Ovary (tissue), 9 donors: ENCODE measurements around the gene RAB14. TPM values are rescaled to one million over a fixed set of nuclear protein-coding genes. Genes with fewer than 3 reads are reported as not detected.
"Not testable (repeated sequence)": the region's sequence is repeated elsewhere in the genome, so short reads cannot be mapped to it uniquely, and the experiment has no call there.

Experiments
- DNase-seq, 5 donors: peaks; one replicate each; pipeline ENCODE4 v3.0.0-alpha.2; 2019 to 2020
- H3K27ac ChIP-seq, 2 donors: fragments of 200-600 bp; one replicate each; pipeline versions ENCODE4 v1.5.1 to v1.8.0; 2019 to 2022
- H3K27me3 ChIP-seq: fragments of 200-600 bp; one replicate; pipeline ENCODE4 v1.8.0; 2022
- H3K36me3 ChIP-seq: fragments of 200-600 bp; sonication (generic); one replicate; pipeline ENCODE4 v1.5.1; 2019
- H3K4me1 ChIP-seq: one replicate; pipeline ENCODE4 v1.8.1; 2013; ENCODE audit warnings: mild to moderate bottlenecking, moderate library complexity; ENCODE audit not compliant: insufficient read depth
- H3K4me3 ChIP-seq: fragments of 200-600 bp; sonication (generic); one replicate; pipeline ENCODE4 v1.5.1; 2017
- H3K9me3 ChIP-seq, 2 donors: fragments of 200-600 bp in 1 of 2; sonication (generic) in 1 of 2; one replicate each; pipeline versions ENCODE4 v1.5.1 to v1.8.1; 2013 to 2019; ENCODE audit warnings: mild to moderate bottlenecking in 1 of 2, moderate library complexity in 1 of 2
- CTCF ChIP-seq, 3 donors: fragments of 450-650 bp in 2 of 3; fragments of 200-600 bp in 1 of 3; IDR thresholded peaks; one replicate each; pipeline versions ENCODE4 v1.5.1 to v1.8.0; 2016 to 2022; ENCODE audit warnings: antibody characterized with exemption in 3 of 3, mild to moderate bottlenecking in 1 of 3
- EP300 ChIP-seq: sonication (generic); formaldehyde crosslinking; IDR thresholded peaks from one replicate; pipeline ENCODE4 v1.6.1; 2017; ENCODE audit warnings: antibody characterized with exemption
- POLR2A ChIP-seq: fragments of 450-650 bp; IDR thresholded peaks from one replicate; pipeline ENCODE4 v1.6.1; 2017; ENCODE audit warnings: antibody characterized with exemption, mild to moderate bottlenecking, moderate library complexity
- WGBS, 3 donors: extraction: QIAGEN DNeasy Blood & Tissue Kit in 1 of 3; methylation state at CpG; one replicate each; pipeline versions ENCODE4 v1.1.5 to v1.1.7; 2013 to 2017; 5-methylcytosine and 5-hydroxymethylcytosine counted together
- intact Hi-C, 4 donors: fragments of 100-400 bp; cut with DNase I; formaldehyde crosslinking; loops; one replicate each; pipeline versions ENCODE4 v1.11.0 to v1.15.1; 2022 to 2023
- polyA plus RNA-seq, 2 donors: library from polyadenylated mRNA; stranded (reverse); fragments of 200-250 nt in 1 of 2; fragments of 350-450 nt in 1 of 2; fragmentation: Illumina TruSeq in 1 of 2; extraction: RNeasy Lipid Tissue Mini Kit (QIAGEN cat#74804) in 1 of 2; gene quantifications; one replicate each; pipeline ENCODE4 v1.2.3, GENCODE V29; 2013 to 2014
- total RNA-seq, 7 donors: library from RNA; depleted of rRNA in 2 of 7; stranded (reverse); fragments of >200 nt in 2 of 7; fragmentation: NEBNext Ultra II Directional in 3 of 7; extraction: Animal tissue kit (Norgen Biotek cat#: 25700) in 3 of 7; gene quantifications; one replicate each; pipeline versions ENCODE4 v1.1.0 to v1.2.4, GENCODE V29; 2016 to 2023
- donor health status: DM: no; HTN: no; CAD: no; lungs with moderate emphysema.
- donor health status: DM: no; HTN: no; CAD: no.
- donor health status: Bipolar disorder and iron deficiency.
- donor health status: DM: yes; HTN: yes; CAD: no.
- donor health status: DM: no; HTN: no; CAD: no.
- donor health status: DM: yes; HTN: yes; CAD: no.

Gene RAB14
- total and polyA plus RNA-seq, 9 donors = 22.9 to 96.6 (median 57.1) TPM

DNA sequence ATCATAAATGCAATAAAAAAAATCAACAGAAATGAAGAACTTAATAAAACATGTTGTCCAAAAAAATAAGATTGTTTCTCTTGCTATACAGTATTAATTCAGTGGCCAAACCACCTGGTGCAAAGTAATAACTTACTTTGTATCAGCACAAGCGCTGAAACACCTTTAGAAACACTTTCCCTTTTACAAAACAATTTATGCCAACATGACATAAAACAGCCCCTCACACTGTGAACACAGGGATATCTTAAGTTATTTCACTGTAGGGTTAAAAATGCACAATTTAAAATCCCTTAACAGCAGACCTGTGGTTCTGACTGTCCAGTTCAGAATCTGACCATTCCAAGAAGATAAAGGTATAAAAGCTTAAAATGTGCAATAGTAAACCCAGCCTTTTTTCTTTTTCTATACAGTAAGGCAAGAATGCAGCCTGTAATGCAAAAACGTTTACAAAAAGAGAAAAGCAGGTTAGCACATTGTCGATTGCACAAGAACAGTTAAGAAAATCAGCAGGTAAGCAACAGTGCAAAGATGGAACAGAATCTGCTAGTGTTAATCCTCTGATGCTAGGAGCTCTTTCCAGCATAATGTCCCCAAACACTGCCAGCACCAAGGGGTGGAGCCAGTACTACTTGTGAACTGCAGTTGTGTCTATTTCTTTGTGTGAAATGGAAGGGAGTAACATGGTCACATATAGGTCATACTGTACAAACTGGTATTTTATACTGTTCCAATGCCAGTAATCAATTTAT is 21.6 kb downstream of the RAB14 start:
- no peak overlapping the region for H3K27ac ChIP-seq
- H3K9me3 ChIP-seq = no peaks in the 10 kb centered on the region
- no peaks in the 10 kb centered on the region for H3K36me3 ChIP-seq

DNA sequence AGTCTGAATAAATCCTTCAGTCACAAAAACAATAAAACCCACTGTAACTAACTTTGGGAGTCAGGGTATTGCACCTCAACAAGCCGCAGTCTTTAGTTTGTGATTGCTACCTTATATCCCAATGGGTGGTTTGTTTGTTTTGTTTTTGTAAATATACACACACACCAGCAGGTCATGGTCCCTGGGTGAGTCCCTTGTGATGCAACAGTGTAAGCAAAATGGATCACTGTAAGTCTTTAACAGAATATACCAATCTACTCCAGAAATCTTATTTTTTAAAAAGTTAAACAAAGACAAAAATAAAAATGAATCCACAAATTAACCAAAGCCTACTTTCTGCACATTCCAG is 22.3 kb downstream of the RAB14 start:
- H3K27me3 ChIP-seq, intact Hi-C loops, H3K36me3 ChIP-seq, DNase-seq, H3K27ac ChIP-seq, H3K4me3 ChIP-seq, H3K9me3 ChIP-seq, H3K4me1 ChIP-seq: not testable (repeated sequence)
- WGBS, 3 donors = 80 to 91% (median 87%) methylated on average over 1 of the region's 1 CpG

More for the DNA sequence above, 21.6 kb downstream of the RAB14 start:
- WGBS, 3 donors = 80 to 82% (median 81%) methylated on average over 3 of the region's 3 CpGs
- DNase-seq = no peak
- Histone ChIP-seq H3K4me3 (no peak overlapping the region), H3K4me1 (peaks cover 2% of the 10 kb centered on the region), H3K27me3 (no peaks in the 10 kb centered on the region)
- TF ChIP-seq EP300 = no peak
- no peak for TF ChIP-seq CTCF (IDR thresholded peaks at IDR 0.05)
- no peak for TF ChIP-seq POLR2A
- intact Hi-C loops = no loop called here

- no peak for TF ChIP-seq POLR2A
- no peak for TF ChIP-seq CTCF (IDR thresholded peaks at IDR 0.05)
- TF ChIP-seq EP300 = no peak
- intact Hi-C loops = no loop called here
These were observed 22.8 kb downstream of the RAB14 start for GRCh38 chr9:121178676-121179372.

DNA sequence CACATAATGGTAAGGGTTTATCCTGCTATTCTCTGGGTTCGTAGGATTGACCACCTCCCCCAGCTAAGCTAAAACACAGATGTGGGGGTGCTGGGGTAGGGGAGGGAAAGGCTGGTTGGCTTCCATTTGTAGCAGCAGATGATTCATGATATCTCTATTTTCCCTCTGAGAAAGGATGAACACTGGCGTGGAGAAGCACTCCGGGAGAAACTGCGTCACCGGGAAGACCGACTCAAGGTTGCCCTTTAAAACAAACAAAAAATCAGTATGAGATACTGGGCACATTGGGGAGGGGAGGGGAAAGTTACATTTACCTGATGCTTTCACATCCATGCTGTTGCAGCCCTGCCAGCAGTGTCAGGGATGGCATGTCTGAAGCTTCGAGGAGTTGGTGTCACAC is 28.2 kb downstream of the RAB14 start:
- no peak for DNase-seq
- Histone ChIP-seq H3K36me3 (no peaks in the 10 kb centered on the region), H3K9me3 (no peaks in the 10 kb centered on the region), H3K27me3 (no peaks in the 10 kb centered on the region), H3K27ac (no peak overlapping the region), H3K4me1 (no peaks in the 10 kb centered on the region), H3K4me3 (no peak overlapping the region)
- intact Hi-C loops = no loop called here
- TF ChIP-seq EP300 (no peak), POLR2A (no peak), CTCF (IDR thresholded peaks at IDR 0.05) (no peak)
- 92 to 95% (median 93%) methylated on average over 7 of the region's 7 CpGs for WGBS, 3 donors

More at GRCh38 chr9:121178676-121179372, 22.8 kb downstream of the RAB14 start:
- no peaks in the 10 kb centered on the region for H3K36me3 ChIP-seq
- no peak for DNase-seq
- peaks cover 2% of the 10 kb centered on the region for H3K4me1 ChIP-seq
- no peaks in the 10 kb centered on the region for H3K9me3 ChIP-seq
- no peaks in the 10 kb centered on the region for H3K27me3 ChIP-seq
- WGBS, 3 donors = 88 to 91% (median 90%) methylated on average over 6 of the region's 6 CpGs
- no peak overlapping the region for H3K4me3 ChIP-seq
- no peak overlapping the region for H3K27ac ChIP-seq
